SK-N-DZ (cell line): Measurements from ENCODE around the gene EIF3B. TPM values are rescaled to one million over a fixed set of nuclear protein-coding genes. Genes with fewer than 3 reads are reported as not detected.
"Not testable (repeated sequence)": the region's sequence is repeated elsewhere in the genome, so short reads cannot be mapped to it uniquely, and the experiment has no call there.

Source experiments
- DNase-seq: peaks from one replicate; pipeline ENCODE4 v3.0.0-alpha.2; 2015; ENCODE audit warnings: low spot score
- polyA plus RNA-seq, 2 experiments: library from polyadenylated mRNA; depleted of rRNA; stranded (reverse); fragments of >200 nt; gene quantifications; 2 replicates each; pipeline ENCODE4 v1.2.3, GENCODE V29; 2014

The EIF3B gene
- polyA plus RNA-seq (2014; cell fraction: cytosol; rRNA removed) = 251 and 260 TPM in 2 replicates
- polyA plus RNA-seq (2014; cell fraction: nucleus; rRNA removed) = 404 TPM in 2 replicates

GRCh38 chr7:2354186-2354938 is at the start of gene EIF3B:
EIF3B (plus strand) TSS chr7:2354827; CDS start chr7:2354922, 95 bp downstream.
- DNase-seq = peak; percentile 96

GRCh38 chr7:2305258-2305657 is 49.4 kb upstream of the EIF3B start:
- not testable (repeated sequence) for DNase-seq

- DNase-seq = no peak
Observed at GRCh38 chr7:2306688-2307087, 47.9 kb upstream of the EIF3B start.

- DNase-seq = no peak
Observed at GRCh38 chr7:2307690-2308107, 46.9 kb upstream of the EIF3B start.

GRCh38 chr7:2309889-2310331 is 44.7 kb upstream of the EIF3B start:
- DNase-seq = no peak

GRCh38 chr7:2312267-2312929 is 42.2 kb upstream of the EIF3B start:
- DNase-seq = no peak

GRCh38 chr7:2313450-2314208 is 41.0 kb upstream of the EIF3B start:
- no peak for DNase-seq

- DNase-seq = peak; percentile 83
Observed at GRCh38 chr7:2314209-2314955, 40.2 kb upstream of the EIF3B start, which contains the start of gene SNX8. SNX8 (minus strand) TSS chr7:2314441; CDS start chr7:2314421, 20 bp downstream.

GRCh38 chr7:2314956-2315530 is 39.6 kb upstream of the EIF3B start:
- DNase-seq = not testable (repeated sequence)

- DNase-seq = no peak
Observed at GRCh38 chr7:2315787-2316186, 38.8 kb upstream of the EIF3B start.

GRCh38 chr7:2316578-2316977 is 38.0 kb upstream of the EIF3B start:
- DNase-seq = no peak

- DNase-seq = no peak
Observed at GRCh38 chr7:2317556-2318293, 36.9 kb upstream of the EIF3B start.

GRCh38 chr7:2321020-2321419 is 33.6 kb upstream of the EIF3B start:
- peak; percentile 32 for DNase-seq

GRCh38 chr7:2325162-2325561 is 29.5 kb upstream of the EIF3B start:
- no peak for DNase-seq

GRCh38 chr7:2326951-2327350 is 27.7 kb upstream of the EIF3B start:
- no peak for DNase-seq

- no peak for DNase-seq
Observed at GRCh38 chr7:2330493-2330892, 24.1 kb upstream of the EIF3B start.

- no peak for DNase-seq
Observed at GRCh38 chr7:2331707-2332106, 22.9 kb upstream of the EIF3B start.

- not testable (repeated sequence) for DNase-seq
Observed at GRCh38 chr7:2332606-2333231, 21.9 kb upstream of the EIF3B start.

- no peak for DNase-seq
Observed at GRCh38 chr7:2336626-2337299, 17.9 kb upstream of the EIF3B start.
